Nephron (organoid): ENCODE measurements around the gene GARIN5B.

ENCODE experiments used
- H3K27ac Mint-ChIP-seq, 3 experiments: 2 replicates each; pipeline ENCODE4 v1.8.0; 2020; ENCODE audit warnings: mixed read lengths in 3 of 3, mild to moderate bottlenecking in 2 of 3, moderate library complexity in 1 of 3
- H3K27me3 Mint-ChIP-seq: 2 replicates; pipeline ENCODE4 v1.8.0; 2021; ENCODE audit warnings: low read depth, mild to moderate bottlenecking, moderate library complexity, mixed read lengths
- H3K36me3 Mint-ChIP-seq: 2 replicates; pipeline ENCODE4 v1.8.0; 2020; ENCODE audit warnings: low read depth, mixed read lengths
- H3K4me1 Mint-ChIP-seq: 2 replicates; pipeline ENCODE4 v1.8.0; 2020; ENCODE audit warnings: mixed read lengths
- H3K4me3 Mint-ChIP-seq, 3 experiments: 2 replicates each; pipeline ENCODE4 v1.8.0; 2020; ENCODE audit warnings: mild to moderate bottlenecking in 3 of 3, mixed read lengths in 3 of 3, moderate library complexity in 2 of 3
- H3K9me3 Mint-ChIP-seq: 2 replicates; pipeline ENCODE4 v1.8.0; 2020; ENCODE audit warnings: mixed read lengths
- CTCF ChIP-seq, 3 experiments: fragments of 200-600 bp; sonication (generic); IDR thresholded peaks; one replicate each; pipeline ENCODE4 v1.5.0; 2021; ENCODE audit warnings: antibody characterized with exemption in 3 of 3; ENCODE audit not compliant: unreplicated experiment in 3 of 3

GARIN5B gene

GRCh38 chr19:55398200-55398925 is 35.3 kb upstream of the GARIN5B start:
- H3K27me3 Mint-ChIP-seq, result no peaks in the 10 kb centered on the region
- peaks cover 15% of the 10 kb centered on the region for H3K4me1 Mint-ChIP-seq
- peak overlapping the region in 1 of 3 experiments; percentile 31 for H3K4me3 Mint-ChIP-seq
- no peaks in the 10 kb centered on the region for H3K9me3 Mint-ChIP-seq
- no peak for TF ChIP-seq CTCF (IDR thresholded peaks at IDR 0.05; ENCODE audit: unreplicated experiment in 3 of 3)
- H3K36me3 Mint-ChIP-seq, result peaks cover 31% of the 10 kb centered on the region
- H3K27ac Mint-ChIP-seq, result no peak overlapping the region

- Mint-ChIP-seq H3K36me3 (peaks cover 28% of the 10 kb centered on the region), H3K9me3 (no peaks in the 10 kb centered on the region), H3K27me3 (no peaks in the 10 kb centered on the region), H3K27ac (peak overlapping the region in 1 of 3 experiments; percentile 53), H3K4me1 (peaks cover 28% of the 10 kb centered on the region), H3K4me3 (peak overlapping the region in 1 of 3 experiments; percentile 37)
- no peak for TF ChIP-seq CTCF (IDR thresholded peaks at IDR 0.05; ENCODE audit: unreplicated experiment in 3 of 3)
Observed at GRCh38 chr19:55392820-55393761, 30.0 kb upstream of the GARIN5B start.

GRCh38 chr19:55391702-55392615 is 28.9 kb upstream of the GARIN5B start:
- peaks cover 35% of the 10 kb centered on the region for H3K4me1 Mint-ChIP-seq
- H3K27ac Mint-ChIP-seq, result no peak overlapping the region

GRCh38 chr19:55391191-55391670 is 28.2 kb upstream of the GARIN5B start:
- Mint-ChIP-seq H3K4me1 (peaks cover 41% of the 10 kb centered on the region), H3K4me3 (no peak overlapping the region), H3K36me3 (peaks cover 41% of the 10 kb centered on the region), H3K9me3 (no peaks in the 10 kb centered on the region), H3K27ac (peak overlapping the region in 1 of 3 experiments; percentile 17), H3K27me3 (no peaks in the 10 kb centered on the region)
- no peak for TF ChIP-seq CTCF (IDR thresholded peaks at IDR 0.05; ENCODE audit: unreplicated experiment in 3 of 3)

More at GRCh38 chr19:55391702-55392615, 28.9 kb upstream of the GARIN5B start:
- Mint-ChIP-seq H3K36me3 (peaks cover 34% of the 10 kb centered on the region), H3K9me3 (no peaks in the 10 kb centered on the region), H3K27me3 (no peaks in the 10 kb centered on the region), H3K4me3 (peak overlapping the region in 1 of 3 experiments; percentile 51)
- no peak for TF ChIP-seq CTCF (IDR thresholded peaks at IDR 0.05; ENCODE audit: unreplicated experiment in 3 of 3)

GRCh38 chr19:55390461-55390880 is 27.4 kb upstream of the GARIN5B start:
- peak overlapping the region in 1 of 3 experiments; percentile 17 for H3K27ac Mint-ChIP-seq
- no peaks in the 10 kb centered on the region for H3K27me3 Mint-ChIP-seq
- no peaks in the 10 kb centered on the region for H3K9me3 Mint-ChIP-seq
- peaks cover 44% of the 10 kb centered on the region for H3K36me3 Mint-ChIP-seq
- no peak for TF ChIP-seq CTCF (IDR thresholded peaks at IDR 0.05; ENCODE audit: unreplicated experiment in 3 of 3)
- H3K4me3 Mint-ChIP-seq, result peak overlapping the region in 2 of 3 experiments; percentile 8 to 83
- H3K4me1 Mint-ChIP-seq, result peaks cover 45% of the 10 kb centered on the region
